Amygdala (tissue), 56 donors: Measurements from ENCODE around the gene SNCB.
A peak's percentile ranks its signal among the peaks of the same experiment; 100 is the strongest.

Experiments
- DNase-seq, 56 donors: peaks; one replicate each; lab custom pipeline; 2025; lab: John Stamatoyannopoulos, UW

Gene SNCB

DNA sequence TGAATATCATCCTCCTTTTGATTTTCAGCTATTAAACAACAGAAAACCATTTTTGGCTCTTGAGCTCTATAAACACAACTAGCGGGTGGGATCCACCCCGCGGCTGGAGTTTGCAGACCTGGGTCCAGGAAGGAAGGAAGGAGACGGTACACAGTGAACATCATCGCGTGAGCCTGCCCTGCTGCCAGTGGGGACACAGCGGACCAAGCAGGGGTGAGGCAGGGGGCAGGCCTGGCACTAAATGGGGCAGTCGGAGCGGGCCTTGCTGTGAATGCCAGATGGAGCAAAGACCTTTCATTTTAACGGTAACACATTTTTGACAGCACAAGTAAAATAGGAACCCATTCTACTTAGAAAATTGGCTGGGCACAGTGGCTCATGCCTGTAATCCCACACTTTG lies 31.3 kb upstream of the SNCB start:
- DNase-seq = no peak

DNA sequence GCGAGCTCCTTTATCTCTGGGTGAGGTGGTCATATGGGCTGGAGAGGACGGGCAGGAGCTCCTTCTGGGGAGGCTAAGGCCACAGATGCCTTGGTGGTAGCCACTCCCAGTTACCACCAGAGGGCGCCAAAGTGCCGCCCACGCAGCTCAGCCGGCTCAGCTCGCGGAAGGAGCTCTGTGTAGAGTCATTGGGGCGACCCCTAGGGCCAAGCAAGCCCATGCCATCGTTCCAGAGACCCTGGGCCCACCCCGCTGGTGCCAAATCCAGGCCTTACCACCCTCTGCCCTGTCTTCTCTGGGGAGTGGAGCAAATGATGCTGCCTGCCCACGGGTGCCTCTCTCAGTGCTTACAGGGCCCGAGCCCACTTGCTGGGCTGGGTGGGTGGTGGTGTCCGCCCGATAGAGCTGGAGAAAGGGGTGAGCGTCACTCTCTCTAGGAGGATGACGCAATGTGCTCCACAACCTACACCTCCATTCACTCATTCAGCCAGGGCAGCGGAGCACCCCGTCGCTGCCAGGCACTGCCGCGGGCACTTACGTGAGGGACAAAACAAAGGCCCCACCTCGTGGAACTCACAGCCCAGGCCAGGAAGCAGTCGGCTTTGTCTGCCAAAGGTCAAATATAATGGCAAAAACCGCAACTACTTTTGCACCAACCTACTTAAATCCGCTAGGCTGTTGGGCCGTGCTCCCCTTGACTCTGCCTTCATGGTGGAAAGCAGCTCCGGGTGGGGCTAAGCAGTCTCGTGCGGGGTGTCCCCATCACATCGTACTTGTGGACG lies 30.7 kb upstream of the SNCB start:
- DNase-seq = peak in 47 of 56 donors; percentile 14 to 79 (median 47)

DNA sequence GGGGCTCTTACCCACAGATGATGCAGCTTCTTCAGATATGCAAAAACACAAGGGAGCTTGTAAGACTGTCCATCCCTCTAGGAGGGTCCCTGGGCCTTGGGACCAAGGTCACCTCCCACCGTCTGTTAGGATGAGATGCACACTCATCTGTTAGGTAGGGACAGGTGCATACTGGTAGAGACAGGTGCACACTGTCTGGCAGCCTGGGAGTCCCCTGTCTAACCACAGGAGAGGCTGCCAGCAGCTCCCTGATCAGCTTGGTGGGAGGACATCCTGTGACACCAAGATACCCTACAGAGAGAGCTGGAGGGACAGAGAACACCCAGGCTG lies 30.2 kb upstream of the SNCB start:
- DNase-seq = no peak

DNA sequence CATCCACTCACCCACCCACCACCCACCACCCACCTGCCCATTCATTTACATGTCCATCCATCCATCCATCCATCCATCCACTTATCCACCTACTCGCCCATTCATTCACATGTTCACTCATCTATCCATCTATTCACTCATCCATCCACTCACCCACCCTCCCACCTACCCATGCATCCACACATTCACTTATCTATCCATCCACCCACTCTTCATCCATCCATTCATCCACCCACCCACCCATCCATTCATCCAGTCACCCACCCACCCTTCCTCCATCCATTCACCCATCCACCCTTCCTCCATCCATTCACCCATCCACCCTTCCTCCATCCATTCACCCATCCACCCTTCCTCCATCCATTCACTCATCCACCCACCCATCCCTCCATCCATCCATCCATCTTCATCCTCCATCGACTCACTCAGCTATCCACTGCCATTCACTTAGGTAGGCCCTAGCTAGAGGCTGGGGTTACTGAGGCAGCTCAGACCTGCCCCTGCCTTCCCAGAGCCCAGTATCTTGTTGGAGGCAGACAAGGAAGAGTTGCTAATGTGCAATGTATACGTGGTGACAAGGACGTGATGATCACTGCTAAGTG lies 29.6 kb upstream of the SNCB start:
- no peak for DNase-seq

DNA sequence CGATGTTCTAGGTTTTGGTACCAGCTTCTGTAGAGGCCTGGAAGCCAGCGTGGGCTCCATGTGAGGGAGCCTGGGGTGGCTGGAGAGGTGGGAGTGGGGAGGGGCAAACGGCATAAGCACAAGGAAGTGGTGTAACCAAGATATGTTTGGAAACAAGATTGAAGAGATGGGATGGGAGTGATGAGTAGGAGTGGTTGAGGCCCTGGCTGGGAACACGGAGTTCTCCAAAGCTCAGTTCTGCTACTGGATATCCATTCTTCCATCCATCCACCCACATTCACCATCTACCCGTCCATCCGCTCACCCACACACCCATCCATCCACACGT lies 29.1 kb upstream of the SNCB start:
- peak in 6 of 56 donors; percentile 13 to 57 (median 30) for DNase-seq

DNA sequence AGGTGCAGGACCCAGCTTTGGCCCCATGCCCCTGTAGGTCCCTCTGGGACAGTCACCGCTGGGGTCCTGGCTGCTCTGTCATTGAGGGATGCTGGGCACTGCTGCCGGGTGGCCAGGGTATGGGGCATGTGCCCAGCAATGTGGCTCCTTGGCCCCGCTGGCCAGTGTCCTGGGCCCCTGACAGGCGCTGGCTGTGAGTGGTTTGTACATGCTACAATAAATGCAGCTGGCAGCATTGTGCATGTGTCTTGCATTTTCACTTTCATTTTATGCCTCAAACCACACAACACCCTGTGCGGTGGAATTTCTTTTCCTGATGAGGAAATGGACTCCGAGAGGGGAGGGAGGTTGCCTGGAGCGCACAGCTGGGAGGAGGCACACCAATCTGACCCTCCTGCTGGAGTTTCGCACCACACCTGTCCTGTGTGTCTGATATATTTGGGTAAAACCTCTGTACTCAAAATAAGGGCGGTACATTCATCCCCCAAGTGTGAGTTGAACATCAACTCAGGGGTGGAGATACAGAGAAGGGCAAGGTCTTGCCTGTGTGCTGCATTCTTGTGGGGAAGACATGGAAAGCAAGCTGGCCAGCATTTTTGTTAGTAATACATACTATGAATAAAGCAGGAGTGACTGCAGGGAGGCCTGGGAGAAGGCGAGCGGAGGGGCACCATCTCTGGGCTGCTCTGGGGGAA lies 28.6 kb upstream of the SNCB start:
- DNase-seq = no peak

DNA sequence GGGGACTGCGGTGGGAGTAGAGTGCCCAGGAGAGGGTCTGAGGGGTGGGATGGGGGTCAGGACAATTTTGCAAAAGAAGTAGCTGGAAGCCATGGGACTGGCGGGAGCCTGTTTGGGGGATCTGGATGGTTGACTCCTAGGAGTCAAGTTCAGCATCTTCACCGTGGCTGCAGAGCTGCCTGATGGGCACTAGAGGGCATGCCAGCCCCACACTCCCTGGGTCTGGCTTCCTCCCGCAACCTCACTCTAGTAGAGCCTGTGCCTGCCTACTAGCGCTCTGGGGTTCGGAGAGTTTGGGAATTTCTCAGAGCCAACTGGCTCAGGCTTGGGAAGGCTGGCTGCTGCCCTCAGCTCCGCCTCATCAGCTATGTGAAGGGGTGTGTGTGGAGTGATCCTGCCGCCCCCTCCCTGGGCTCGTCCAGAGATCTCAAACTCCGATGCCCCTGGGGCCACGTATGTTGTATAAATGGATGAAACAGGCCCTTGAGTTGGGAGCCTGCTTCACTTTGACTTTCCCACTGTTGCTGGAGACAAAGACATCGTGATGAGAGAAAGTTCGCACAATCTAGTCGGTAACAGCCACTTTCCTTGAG lies 27.8 kb upstream of the SNCB start:
- peak in 51 of 56 donors; percentile 9 to 82 (median 45) for DNase-seq

DNA sequence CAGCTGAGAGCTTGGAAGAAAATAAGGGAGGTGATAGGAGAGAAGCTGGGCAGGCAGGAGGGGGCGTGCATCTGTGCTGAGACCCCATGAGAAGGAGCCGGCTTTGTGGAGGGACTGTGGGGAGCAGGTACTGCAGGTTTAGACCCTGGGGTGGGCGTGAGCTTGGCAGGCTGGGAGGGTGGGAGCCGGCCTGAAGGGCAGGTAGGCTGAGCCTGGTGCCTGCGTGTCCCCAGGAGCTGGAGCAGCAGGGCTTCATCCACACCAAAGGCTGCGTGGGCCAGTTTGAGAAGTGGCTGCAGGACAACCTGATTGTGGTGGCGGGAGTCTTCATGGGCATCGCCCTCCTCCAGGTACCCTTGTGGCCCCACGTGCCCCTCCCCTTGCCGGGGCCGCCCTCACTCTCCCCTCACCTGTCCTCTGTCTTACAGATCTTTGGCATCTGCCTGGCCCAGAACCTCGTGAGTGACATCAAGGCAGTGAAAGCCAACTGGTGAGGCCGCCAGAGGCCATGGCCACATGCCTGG lies 26.2 kb upstream of the SNCB start:
- DNase-seq = no peak

DNA sequence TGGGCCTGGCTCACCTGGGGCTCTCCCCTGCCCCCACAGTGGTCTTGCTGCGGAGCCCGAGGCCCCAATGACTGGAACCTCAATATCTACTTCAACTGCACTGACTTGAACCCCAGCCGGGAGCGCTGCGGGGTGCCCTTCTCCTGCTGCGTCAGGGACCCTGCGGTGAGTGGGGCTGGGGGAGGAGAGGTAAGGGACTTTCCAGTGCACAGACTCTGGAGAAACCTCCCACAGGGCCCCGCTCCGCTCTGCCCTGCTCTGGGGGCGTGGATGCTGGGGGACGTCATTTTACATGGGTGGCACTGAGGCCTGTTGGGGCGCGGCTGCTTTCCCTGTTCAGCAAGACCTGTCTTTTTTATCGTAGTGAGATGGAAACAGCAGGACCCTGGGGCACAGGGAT lies 24.5 kb upstream of the SNCB start:
- DNase-seq = no peak

DNA sequence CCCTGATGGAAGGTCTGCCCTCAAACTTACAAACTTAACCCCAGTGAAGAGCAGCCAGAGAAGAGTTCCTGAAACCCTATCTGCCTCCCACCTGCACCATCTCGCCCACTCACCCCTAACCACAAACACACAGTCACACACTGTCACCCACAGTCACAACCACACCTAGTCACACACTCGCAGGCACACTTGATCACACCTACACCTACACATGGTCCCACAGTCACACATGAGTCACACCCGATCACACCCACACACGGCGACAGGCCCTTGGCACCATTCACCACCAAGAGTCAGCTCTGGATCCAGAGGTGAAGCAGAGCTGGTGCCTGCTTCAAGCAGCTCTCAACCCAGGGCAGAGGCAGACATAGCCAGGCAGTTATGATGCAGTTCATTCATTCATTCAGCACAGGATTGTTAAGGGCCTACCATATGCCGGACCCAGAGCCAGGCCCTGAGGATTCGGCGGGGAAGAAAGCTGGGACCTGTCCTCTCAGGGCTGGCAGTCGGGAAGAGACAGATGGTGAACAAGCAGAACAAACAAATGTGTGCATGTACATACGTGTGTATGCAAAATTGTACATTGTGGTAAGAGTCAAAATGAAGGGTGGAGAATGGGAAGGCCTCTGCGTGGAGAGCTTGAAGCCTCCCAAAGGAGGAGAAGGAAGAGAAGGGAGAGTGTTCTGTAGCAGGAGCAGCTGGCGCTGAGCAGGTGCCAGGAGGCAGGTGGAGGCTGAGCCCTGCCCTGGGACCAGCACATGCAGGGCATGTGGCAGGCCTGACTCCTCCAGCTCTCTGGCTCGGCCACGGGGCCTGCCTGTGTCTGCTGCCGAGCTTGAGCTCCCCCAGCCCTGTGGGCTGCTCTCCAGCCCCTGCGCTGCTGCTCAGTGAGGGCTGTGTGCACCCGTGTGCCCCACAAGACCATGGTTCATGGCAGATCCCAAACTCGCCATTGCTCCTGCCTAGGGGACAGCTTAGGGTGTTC lies 23.4 kb upstream of the SNCB start:
- peak in 2 of 56 donors; percentile 31 to 36 for DNase-seq

DNA sequence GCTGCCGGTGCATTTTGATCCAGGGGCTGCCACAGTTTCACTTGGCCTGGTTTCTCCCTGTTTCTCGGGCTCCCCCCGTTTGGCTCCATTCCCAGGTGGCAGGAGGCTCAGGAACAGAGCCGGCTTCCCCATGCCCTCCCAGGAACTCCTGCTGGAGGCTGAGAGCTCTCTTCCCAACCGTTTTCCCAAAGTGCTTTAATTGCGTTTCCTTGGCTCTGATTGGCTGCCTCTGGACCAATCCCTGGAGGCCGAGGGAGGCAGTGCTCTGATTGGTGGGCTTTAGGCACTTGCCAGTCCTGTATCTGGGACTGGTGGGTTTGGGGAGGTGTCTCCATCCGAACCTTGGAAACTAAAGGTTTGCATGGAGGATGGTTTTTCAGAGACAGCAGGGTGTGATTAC lies 21.8 kb upstream of the SNCB start:
- peak in 30 of 56 donors; percentile 7 to 70 (median 42) for DNase-seq

DNA sequence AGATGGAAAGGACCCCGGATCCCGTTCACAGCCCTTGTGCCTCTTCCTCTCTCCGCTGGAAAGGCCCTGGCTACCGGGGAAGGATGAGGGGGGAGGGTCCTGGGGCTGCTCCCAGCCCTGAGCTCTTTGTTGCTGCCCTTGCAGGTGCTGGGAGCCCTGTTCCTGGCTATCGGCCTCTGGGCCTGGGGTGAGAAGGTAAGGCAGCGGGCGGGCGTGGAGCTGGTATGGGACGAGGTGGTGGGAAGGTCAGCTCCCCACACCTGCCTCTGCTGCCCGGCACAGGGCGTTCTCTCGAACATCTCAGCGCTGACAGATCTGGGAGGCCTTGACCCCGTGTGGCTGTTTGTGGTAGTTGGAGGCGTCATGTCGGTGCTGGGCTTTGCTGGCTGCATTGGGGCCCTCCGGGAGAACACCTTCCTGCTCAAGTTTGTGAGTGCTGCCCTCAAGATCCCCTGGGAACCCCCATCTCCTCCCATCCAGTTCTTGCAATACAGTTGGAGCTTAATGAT lies 21.2 kb upstream of the SNCB start:
- DNase-seq = no peak

DNA sequence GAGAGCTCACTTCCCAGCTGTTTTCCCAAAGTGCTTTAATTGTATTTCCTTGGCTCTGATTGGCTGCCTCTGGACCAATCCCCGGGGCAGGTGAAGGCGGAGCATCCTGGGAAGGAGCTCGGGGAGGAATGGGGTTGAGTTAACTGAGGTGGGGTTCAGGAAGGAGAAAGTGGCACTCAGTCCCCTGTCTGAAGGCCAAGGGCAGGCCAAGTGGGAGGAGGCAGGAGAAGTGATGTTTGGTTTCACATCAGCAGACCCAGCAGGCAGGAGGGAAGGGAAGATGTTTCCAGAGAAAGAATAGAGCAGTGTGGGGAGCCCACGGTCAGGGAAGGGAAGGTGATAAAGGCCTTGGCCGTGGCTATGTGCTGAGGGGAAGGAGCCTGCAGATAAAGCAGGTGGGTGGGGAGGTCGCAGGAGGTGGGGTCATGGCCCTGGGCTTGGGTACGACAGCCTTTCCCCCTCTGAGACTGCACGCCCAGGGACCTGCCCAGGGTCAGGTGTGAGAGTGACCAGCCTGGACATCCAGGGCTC lies 20.1 kb upstream of the SNCB start:
- DNase-seq = peak in 3 of 56 donors; percentile 12 to 30 (median 26)

DNA sequence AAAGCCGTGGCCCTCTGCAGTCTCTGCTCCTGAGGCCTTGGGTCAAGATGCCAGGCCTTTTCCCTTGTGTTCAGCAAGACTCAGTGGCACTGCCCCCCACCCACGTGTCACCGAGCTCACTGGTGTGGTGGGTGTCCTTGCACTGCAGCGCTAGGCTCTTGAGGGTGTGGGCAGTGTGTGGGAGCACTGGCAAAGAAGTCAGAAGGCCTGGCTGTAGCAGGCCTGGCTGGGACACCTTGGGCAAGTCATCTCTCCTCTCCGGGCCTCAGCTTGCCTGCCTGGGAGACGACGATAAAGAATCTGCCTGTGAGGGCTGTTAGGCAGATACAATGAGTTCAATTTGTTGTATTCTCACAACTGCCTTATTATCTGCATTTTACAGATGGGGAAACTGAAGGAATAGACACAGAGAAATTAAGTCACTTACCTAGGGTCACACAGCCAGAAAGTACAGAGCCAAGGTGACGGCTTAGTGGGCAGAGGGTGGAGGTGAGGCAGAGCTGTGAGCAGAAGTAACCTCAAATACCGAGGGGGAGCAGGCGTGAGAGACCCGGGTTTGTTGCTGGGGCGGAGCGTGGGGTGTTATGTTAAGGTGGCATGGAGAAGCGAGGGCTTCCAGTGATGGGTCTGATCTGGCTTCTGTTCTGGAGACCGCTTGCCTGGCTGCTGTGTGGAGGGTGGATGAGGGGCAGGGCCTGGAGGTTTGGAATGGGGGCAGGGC lies 18.3 kb upstream of the SNCB start:
- DNase-seq = no peak

DNA sequence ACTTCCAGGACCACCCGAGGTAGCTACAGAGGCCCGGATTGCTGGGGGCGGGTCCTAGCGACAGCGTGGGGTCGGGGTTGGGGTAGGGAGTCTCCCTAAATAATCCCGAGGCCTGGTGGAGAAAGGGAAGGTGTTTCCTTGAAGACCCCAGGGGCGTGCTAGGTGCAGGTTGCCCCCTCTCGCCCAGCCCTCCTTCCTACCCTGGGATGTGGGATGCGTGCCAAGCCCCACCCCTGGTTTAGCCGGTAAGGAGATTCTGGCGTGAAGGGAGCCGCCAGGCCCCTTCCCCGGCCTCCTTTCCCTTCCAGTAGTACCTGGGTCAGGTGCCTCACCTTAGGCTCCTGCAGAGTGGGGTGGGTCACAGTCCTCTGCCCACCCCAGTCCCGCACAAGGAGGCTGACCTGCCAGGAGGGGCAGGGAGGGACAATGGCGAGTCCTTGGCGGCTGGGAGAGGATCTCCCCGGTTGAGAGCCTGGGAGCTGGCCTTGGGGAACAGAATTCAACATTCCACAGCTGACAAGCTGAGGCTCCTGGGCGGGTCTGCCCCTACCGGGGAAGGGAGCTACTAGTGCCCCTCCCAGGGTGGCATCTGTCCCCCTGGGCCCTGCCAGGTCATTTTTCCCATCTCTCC lies 17.6 kb upstream of the SNCB start:
- peak in 13 of 56 donors; percentile 18 to 63 (median 35) for DNase-seq

DNA sequence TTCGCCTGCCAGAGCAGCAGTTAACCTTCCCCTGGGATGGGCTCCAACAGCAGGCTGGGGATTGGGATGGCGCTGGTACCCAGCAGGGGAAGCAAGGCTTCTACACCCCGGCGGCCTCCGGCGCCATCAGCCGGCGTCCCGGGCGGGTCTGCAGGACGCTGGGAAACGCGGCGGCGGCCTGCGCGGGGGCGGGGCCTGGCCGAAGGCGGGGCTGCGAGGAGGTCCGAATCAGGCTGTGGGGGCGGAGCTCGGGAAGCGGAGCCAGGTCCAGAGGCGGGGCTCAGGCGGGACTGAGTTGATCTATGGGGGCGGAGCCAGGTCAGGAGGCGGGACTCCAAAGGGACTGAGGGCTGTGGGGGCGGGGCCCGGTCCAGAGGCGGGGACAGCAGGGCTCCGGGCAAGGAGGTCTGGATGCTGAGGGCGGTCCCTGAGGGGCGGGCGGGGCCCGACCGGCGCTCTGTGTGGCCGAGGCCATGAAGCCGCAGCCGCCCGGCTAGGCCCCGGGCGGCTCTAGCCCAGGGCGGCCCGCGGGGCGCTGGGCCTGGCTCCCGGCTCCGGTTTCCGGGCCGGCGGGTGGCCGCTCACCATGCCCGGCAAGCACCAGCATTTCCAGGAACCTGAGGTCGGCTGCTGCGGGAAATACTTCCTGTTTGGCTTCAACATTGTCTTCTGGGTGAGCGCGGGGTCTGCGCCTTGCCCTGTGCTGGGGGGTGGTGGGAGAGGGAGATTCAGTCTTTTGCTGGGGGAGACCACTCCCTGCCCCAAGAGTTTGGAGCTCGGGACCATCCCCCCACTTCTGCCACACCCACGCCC lies 16.9 kb upstream of the SNCB start, which contains the start of gene TSPAN17:
Gene TSPAN17, plus strand, starts transcription at position 455 of the 813 bp plus-strand sequence. Its CDS starts 132 bp downstream, at position 587.
- DNase-seq = peak; percentile 61 to 100 (median 98)

DNA sequence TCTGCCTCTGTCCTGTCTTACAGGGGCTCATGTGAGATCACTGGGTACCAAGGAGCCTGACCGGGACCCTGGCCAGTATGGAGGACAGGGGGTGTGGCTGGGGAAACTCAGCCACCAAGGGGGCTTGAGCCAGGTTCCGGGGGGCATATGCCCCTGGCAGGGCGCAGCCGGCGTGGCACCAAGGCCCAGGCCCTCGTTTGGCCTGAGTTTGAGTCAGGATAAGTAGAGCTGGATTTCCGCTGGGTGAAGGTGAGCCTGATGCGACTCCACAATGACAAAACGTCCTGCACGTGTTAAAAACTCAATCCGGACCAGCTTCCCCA lies 16.3 kb upstream of the SNCB start:
- no peak for DNase-seq
